Measurements from ENCODE around the gene SPG7. TPM values are rescaled to one million over a fixed set of nuclear protein-coding genes. Genes with fewer than 3 reads are reported as not detected.

SPG7 gene
- total RNA-seq, 1 donor from 2014 or later, result 119 TPM

DNA sequence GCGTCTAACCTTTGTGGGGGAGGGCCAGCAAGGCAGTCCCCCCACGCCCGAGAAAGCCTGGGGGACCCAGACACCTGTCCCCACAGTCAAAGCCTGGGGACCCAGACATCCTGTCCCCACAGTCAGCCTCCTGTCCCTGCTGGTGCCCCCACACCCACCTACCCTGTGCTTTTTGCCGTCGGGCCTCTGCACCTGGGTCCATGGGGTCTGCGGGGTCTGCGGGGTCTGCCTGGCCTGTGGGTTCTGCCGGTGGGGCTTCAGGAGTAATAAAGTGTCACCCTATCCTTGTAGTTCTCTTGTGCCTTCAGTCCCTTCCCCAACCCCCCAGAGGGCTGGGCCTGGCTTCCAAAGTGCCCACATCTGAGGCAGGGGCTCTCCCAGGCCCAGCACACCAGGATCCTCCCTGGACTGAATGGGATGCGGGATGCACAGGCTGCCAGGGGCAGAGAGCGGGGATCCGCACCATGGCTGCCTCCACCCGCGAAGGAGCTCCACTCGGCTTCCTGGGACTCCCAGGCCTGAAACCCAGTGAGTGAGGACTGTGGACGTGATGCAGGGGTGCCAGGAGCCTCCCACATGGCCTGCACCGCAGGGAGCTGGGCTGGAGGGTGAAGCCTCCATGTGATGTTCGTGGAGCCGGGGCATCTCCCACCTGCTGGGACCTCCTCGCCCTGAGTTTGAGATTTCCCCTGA, 88.9 kb downstream of the SPG7 start:
- Histone ChIP-seq H3K4me1 (no peaks in the 10 kb centered on the region), H3K27me3 (no peaks in the 10 kb centered on the region), H3K9me3 (no peaks in the 10 kb centered on the region), H3K27ac (no peak overlapping the region), H3K4me3 (no peak overlapping the region), H3K36me3 (no peaks in the 10 kb centered on the region)
- intact Hi-C loops (cut with DNase I), result no loop called here
- no peak for TF ChIP-seq POLR2A (IDR thresholded peaks at IDR 0.05)
- TF ChIP-seq, protein P1, sequence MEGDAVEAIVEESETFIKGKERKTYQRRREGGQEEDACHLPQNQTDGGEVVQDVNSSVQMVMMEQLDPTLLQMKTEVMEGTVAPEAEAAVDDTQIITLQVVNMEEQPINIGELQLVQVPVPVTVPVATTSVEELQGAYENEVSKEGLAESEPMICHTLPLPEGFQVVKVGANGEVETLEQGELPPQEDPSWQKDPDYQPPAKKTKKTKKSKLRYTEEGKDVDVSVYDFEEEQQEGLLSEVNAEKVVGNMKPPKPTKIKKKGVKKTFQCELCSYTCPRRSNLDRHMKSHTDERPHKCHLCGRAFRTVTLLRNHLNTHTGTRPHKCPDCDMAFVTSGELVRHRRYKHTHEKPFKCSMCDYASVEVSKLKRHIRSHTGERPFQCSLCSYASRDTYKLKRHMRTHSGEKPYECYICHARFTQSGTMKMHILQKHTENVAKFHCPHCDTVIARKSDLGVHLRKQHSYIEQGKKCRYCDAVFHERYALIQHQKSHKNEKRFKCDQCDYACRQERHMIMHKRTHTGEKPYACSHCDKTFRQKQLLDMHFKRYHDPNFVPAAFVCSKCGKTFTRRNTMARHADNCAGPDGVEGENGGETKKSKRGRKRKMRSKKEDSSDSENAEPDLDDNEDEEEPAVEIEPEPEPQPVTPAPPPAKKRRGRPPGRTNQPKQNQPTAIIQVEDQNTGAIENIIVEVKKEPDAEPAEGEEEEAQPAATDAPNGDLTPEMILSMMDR (IDR thresholded peaks at IDR 0.05), result no peak
- TF ChIP-seq POLR2AphosphoS5 (IDR thresholded peaks at IDR 0.05; ENCODE audit: insufficient read depth in 1 of 2, low read depth in 1 of 2), result no peak
- no peak for DNase-seq (ENCODE audit: extremely low spot score in 2 of 2)

DNA sequence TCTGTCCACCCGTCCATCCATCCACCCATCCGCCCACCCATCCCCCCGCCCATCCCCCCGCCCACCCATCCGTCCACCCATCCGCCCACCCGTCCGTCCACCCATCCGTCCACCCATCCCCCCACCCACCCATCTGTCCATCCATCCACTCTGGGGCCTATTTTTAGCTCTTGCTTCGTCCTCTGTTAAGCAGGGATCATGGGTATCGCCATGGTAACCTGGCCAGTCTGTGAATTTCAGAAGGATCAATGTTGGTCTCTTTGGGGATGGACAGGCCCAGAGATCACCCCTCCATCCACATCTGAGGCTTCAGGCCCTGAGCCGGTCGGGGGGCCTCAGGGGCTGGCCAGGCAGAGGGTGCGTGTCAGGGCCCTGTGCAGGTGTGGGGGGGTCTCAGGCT, 90.0 kb downstream of the SPG7 start:
- TF ChIP-seq POLR2AphosphoS5 (IDR thresholded peaks at IDR 0.05; ENCODE audit: insufficient read depth in 1 of 2, low read depth in 1 of 2) (no peak), POLR2A (IDR thresholded peaks at IDR 0.05) (no peak)
- TF ChIP-seq, protein P1 (IDR thresholded peaks at IDR 0.05), result no peak

GRCh38 chr16:89599451-89599858, 91.3 kb downstream of the SPG7 start:
- no peak overlapping the region for H3K27ac ChIP-seq
- no peak overlapping the region for H3K4me3 ChIP-seq
- intact Hi-C loops (cut with DNase I), result no loop called here
- H3K4me1 ChIP-seq, result peaks cover 9% of the 10 kb centered on the region
- TF ChIP-seq POLR2A (IDR thresholded peaks at IDR 0.05) (no peak), POLR2AphosphoS5 (IDR thresholded peaks at IDR 0.05; ENCODE audit: insufficient read depth in 1 of 2, low read depth in 1 of 2) (no peak)
- TF ChIP-seq, protein P1 (IDR thresholded peaks at IDR 0.05), result no peak
- H3K36me3 ChIP-seq, result no peaks in the 10 kb centered on the region
- DNase-seq (ENCODE audit: extremely low spot score in 2 of 2), result no peak
- H3K27me3 ChIP-seq, result no peaks in the 10 kb centered on the region
- H3K9me3 ChIP-seq, result no peaks in the 10 kb centered on the region

More for the DNA sequence above, 90.0 kb downstream of the SPG7 start:
- Histone ChIP-seq H3K9me3 (no peaks in the 10 kb centered on the region), H3K36me3 (no peaks in the 10 kb centered on the region), H3K4me3 (no peak overlapping the region), H3K4me1 (peaks cover 9% of the 10 kb centered on the region), H3K27ac (no peak overlapping the region), H3K27me3 (no peaks in the 10 kb centered on the region)
- DNase-seq (ENCODE audit: extremely low spot score in 2 of 2), result no peak
- intact Hi-C loops (cut with DNase I), result no loop called here

DNA sequence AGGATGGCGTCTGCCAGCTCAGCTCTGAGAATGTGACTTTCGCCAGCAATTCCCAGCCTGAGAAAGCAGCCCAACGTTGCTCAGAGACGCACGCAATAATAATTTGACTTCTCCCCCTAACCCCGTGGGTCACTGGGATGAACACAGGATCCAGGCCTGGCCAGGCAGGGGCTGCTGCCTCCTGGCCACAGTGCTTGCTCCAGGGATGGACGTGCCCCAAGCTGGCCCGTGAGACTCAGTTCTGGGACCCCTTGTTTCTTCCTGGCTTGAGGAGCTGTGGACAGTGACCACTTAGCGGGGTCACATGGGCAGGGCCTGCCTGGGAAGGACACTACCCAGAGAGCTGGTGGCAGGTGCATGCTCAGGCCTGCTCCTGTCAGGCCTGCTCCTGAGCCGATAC, 91.7 kb downstream of the SPG7 start:
- H3K36me3 ChIP-seq, result no peaks in the 10 kb centered on the region
- no peak for DNase-seq (ENCODE audit: extremely low spot score in 2 of 2)
- H3K27ac ChIP-seq, result no peak overlapping the region
- intact Hi-C loops (cut with DNase I), result no loop called here
- H3K4me3 ChIP-seq, result no peak overlapping the region
- H3K9me3 ChIP-seq, result no peaks in the 10 kb centered on the region
- TF ChIP-seq, protein P1 (IDR thresholded peaks at IDR 0.05), result no peak
- TF ChIP-seq POLR2A (IDR thresholded peaks at IDR 0.05) (no peak), POLR2AphosphoS5 (IDR thresholded peaks at IDR 0.05; ENCODE audit: insufficient read depth in 1 of 2, low read depth in 1 of 2) (no peak)
- H3K27me3 ChIP-seq, result no peaks in the 10 kb centered on the region
- H3K4me1 ChIP-seq, result peaks cover 9% of the 10 kb centered on the region

DNA sequence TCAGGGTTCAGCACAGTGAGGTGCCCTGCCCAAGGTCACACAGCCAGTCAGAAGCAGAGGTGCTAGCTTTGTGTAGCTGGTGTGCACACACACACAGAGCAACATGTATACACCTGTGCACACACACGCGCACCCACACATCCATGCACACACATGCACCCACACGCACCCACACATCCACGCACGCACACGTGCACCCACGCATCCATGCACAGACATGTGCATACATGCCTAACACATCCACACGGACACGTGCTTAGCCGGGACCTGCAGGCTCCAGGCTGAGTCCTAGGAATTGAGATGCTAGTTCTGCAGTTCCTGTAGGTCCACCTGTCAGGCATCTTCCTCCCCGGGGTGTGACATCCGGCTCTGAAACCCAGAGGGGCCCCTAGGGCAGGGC, 92.2 kb downstream of the SPG7 start:
- Histone ChIP-seq H3K4me1 (peaks cover 9% of the 10 kb centered on the region), H3K4me3 (no peak overlapping the region), H3K9me3 (no peaks in the 10 kb centered on the region), H3K36me3 (no peaks in the 10 kb centered on the region), H3K27ac (no peak overlapping the region), H3K27me3 (no peaks in the 10 kb centered on the region)
- no peak for TF ChIP-seq POLR2AphosphoS5 (IDR thresholded peaks at IDR 0.05; ENCODE audit: insufficient read depth in 1 of 2, low read depth in 1 of 2)
- DNase-seq (ENCODE audit: extremely low spot score in 2 of 2), result no peak
- intact Hi-C loops (cut with DNase I), result no loop called here

Data from vagina (tissue), 2 donors.